Fibroblast of villous mesenchyme (primary cell): ENCODE results near the gene PLA2G4B. TPM values are rescaled to one million over a fixed set of nuclear protein-coding genes. Genes with fewer than 3 reads are reported as not detected.

ENCODE experiments used
- DNase-seq: peaks from one replicate; pipeline ENCODE4 v3.0.0-alpha.2; 2010; ENCODE audit warnings: low read depth
- H3K4me3 ChIP-seq: 2 replicates; pipeline ENCODE4 v1.5.1; 2011; ENCODE audit warnings: low read depth, mild to moderate bottlenecking, low read length
- total RNA-seq: library from RNA; depleted of rRNA; stranded (reverse); fragments of >200 nt; gene quantifications from 2 replicates; pipeline ENCODE4 v1.2.3, GENCODE V29; 2012
- TF ChIP-seq, protein P1 (sequence below): IDR thresholded peaks from 2 replicates; pipeline ENCODE4 v1.5.1; 2012; ENCODE audit warnings: low read depth, mild to moderate bottlenecking, low read length; ENCODE audit not compliant: insufficient read depth

The PLA2G4B gene
- total RNA-seq, 1 donor = 1.3 TPM

DNA sequence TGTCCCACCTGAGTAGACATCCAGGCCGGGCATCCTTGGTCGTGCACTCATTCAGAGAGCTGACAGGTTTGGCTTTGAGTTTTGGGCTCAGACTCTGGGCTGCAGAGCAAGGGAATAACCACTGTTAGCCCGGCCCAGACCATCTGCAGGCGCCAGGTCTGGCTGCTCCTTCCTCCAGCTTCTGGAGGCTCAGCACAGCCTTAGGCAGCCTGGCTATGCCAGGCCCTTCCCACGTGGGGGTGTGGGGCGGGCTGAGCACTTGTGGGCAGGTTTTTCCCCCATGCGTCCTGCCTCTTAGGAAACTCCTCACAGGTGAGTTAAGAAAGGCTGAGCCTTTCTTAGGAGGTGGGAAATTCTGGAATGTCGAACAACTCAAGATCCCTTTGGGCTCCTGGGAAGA is 11.2 kb downstream of the PLA2G4B start:
- no peak overlapping the region for H3K4me3 ChIP-seq
- TF ChIP-seq, protein P1, sequence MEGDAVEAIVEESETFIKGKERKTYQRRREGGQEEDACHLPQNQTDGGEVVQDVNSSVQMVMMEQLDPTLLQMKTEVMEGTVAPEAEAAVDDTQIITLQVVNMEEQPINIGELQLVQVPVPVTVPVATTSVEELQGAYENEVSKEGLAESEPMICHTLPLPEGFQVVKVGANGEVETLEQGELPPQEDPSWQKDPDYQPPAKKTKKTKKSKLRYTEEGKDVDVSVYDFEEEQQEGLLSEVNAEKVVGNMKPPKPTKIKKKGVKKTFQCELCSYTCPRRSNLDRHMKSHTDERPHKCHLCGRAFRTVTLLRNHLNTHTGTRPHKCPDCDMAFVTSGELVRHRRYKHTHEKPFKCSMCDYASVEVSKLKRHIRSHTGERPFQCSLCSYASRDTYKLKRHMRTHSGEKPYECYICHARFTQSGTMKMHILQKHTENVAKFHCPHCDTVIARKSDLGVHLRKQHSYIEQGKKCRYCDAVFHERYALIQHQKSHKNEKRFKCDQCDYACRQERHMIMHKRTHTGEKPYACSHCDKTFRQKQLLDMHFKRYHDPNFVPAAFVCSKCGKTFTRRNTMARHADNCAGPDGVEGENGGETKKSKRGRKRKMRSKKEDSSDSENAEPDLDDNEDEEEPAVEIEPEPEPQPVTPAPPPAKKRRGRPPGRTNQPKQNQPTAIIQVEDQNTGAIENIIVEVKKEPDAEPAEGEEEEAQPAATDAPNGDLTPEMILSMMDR = no peak
- DNase-seq = no peak

DNA sequence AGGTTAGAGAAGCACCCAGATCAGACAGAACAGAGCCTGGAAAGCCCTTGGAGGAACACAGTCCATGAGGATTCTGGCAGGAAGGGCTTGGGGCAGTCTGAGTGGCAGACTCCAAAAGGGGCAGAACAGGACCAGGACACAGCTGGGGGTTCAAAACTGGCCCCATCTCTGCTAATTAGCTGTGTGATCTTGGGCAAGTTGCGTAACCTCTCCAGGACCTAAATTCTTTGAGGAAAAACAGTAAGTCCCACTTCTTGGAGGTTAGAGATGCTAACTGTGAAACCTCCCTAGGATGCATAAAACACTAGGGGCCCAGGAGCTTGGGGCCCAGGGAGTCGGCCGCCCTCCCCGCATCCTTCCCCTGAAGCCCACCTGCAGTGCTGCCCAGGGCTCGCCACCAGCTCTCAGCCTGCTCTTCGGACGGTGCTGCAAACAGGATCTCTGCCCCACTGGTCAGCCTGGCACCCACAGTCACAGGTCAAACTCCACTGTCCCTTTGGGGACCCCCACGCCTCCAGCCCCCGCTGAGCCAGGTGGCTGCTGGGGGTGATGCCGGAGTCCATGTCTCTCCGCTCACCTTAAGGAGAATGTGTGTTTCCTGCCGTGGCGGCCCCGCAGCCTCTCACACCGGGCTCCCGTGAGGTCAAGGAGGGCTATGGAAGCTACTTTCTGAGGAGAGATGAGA is 12.0 kb downstream of the PLA2G4B start:
- TF ChIP-seq, protein P1 = no peak
- no peak for DNase-seq
- no peak overlapping the region for H3K4me3 ChIP-seq

DNA sequence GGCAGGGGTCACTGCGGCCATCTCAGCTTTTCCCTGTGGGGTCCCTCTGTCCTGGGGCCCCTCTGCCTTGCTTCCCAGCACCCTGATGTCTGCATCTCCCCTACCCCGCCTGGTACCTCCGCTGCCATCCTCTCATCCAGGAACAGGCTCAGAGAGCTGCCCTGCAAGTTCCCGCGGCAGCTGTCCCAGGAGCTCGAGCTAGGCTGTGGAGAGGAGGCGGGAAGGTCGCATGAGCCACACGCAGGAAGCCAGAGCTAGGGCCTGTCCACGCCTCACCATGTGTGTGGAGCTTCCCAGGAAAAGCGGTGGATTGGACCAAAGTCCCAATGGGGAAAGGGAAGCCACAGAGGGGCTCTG is 12.5 kb downstream of the PLA2G4B start:
- no peak for DNase-seq
- no peak overlapping the region for H3K4me3 ChIP-seq
- TF ChIP-seq, protein P1 = no peak

DNA sequence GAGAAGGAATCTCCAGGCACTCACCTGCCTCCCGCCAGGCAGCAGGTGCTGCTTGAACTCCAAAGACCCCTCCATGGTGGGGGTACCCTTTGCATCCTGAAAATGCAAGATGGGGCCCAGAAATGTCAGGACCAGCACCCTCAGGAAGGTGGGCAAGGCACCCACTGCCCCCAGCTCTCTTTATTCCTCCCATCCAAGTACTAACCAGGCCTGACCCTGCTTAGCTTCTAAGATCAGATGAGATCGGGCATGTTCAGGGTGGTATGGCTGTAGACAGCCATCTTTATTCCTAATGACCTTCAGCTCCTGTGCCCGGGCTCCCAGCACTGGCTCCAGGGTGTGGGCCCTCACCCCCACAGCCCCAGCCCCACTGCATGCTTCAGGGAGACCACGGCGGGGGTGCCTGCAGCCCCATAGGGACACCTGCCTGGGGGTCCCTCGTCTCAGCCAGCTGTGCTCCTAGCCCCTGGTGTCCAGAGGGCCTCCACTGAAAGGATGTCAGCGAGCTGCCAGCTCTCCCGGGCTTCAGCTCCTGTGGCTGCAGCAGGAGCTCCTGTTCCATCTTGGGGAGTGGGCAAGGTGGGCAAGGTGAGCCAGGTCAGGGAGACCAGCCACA is 13.2 kb downstream of the PLA2G4B start:
- H3K4me3 ChIP-seq = no peak overlapping the region
- TF ChIP-seq, protein P1 = no peak
- DNase-seq = no peak

DNA sequence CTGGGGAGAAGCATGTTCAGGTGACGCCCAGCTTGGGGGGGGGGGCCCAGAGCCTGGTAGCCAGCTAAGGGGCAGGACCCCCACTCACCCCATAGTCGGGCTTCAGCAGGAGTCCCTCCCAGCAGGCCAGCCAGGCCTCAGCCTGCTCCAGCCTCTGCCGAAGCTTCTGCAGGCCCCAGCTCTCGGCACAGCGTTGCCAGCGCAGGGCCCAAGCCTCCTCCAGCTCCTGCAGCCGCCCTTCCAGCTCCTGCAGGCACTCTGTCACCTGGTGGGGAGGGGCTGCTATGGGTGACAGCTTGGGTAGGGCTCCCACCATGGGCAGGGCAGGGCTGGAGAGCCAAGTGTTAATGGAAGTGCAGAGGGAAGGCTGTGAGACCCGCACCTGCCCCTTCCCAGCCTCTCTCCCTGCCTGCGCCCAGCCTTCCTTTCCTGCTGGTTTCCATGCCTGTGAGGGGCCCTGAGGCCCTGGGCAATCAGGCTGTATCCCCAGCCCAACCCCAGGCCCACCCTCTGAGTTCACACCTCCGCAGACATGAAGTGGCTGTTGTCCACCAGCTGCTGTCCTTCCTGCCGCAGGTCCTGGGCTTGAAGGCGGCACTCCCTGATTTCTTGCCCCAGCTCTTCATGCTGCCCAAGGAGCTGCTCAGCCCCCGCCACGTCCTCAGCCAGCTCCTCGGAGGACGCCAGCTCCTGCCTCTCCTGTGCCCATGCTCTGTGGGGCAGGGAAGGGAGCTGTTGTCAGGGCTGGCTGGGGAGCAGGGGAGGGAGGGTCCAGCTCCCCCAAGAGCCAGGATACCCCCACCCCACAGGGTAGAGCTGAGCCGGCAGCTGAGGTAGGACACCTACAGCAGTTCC is 14.3 kb downstream of the PLA2G4B start:
- DNase-seq = no peak
- no peak overlapping the region for H3K4me3 ChIP-seq
- TF ChIP-seq, protein P1 = no peak

DNA sequence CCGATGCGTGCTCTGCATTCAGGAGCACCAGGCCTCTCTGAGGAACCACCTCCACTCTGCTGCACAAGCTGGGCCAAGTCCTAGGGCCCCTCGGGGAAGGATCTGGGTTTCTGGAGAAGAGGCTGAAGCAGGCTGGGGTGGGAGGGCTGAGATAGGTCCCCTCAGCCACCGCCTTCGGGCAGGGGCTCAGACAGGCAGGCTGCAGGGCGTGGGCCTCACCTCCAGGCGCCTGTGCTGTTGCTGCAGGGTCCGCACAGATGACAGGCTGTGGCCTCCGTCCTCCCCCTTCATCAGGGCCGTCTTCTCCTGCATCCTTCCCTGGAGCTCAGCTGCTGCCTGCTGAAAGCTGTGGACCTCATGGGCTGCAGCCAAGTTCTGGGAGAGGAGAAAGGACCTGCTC is 15.2 kb downstream of the PLA2G4B start:
- no peak for DNase-seq
- TF ChIP-seq, protein P1 = no peak
- H3K4me3 ChIP-seq = no peak overlapping the region
